ENCODE measurements around the gene CELF2.
A peak's percentile ranks its signal among the peaks of the same experiment; 100 is the strongest.
"Not testable (repeated sequence)": the region's sequence is repeated elsewhere in the genome, so short reads cannot be mapped to it uniquely, and the experiment has no call there.

The CELF2 gene

GRCh38 chr10:11177926-11178471 is 160.3 kb downstream of the CELF2 start:
- DNase-seq, result no peak

GRCh38 chr10:11178606-11179515 is 161.2 kb downstream of the CELF2 start:
- DNase-seq, result peak; percentile 80

- DNase-seq, result no peak
Measured at GRCh38 chr10:11179516-11180105, 161.9 kb downstream of the CELF2 start.

GRCh38 chr10:11180228-11180627 is 162.6 kb downstream of the CELF2 start:
- DNase-seq, result no peak

GRCh38 chr10:11181978-11182377 is 164.3 kb downstream of the CELF2 start:
- DNase-seq, result no peak

- no peak for DNase-seq
Measured at GRCh38 chr10:11183015-11183414, 165.3 kb downstream of the CELF2 start.

GRCh38 chr10:11184093-11184492 is 166.4 kb downstream of the CELF2 start:
- DNase-seq, result no peak

- DNase-seq, result not testable (repeated sequence)
Measured at GRCh38 chr10:11185128-11185665, 167.5 kb downstream of the CELF2 start.

GRCh38 chr10:11186374-11186773 is 168.7 kb downstream of the CELF2 start:
- DNase-seq, result no peak

- DNase-seq, result no peak
Measured at GRCh38 chr10:11189582-11190376, 172.1 kb downstream of the CELF2 start.

- no peak for DNase-seq
Measured at GRCh38 chr10:11191190-11191589, 173.5 kb downstream of the CELF2 start.

- DNase-seq, result no peak
Measured at GRCh38 chr10:11191678-11192077, 174.0 kb downstream of the CELF2 start.

- DNase-seq, result no peak
Measured at GRCh38 chr10:11192304-11193000, 174.8 kb downstream of the CELF2 start.

GRCh38 chr10:11193001-11193551 is 175.4 kb downstream of the CELF2 start:
- no peak for DNase-seq

GRCh38 chr10:11194859-11195586 is 177.4 kb downstream of the CELF2 start:
- no peak for DNase-seq

- no peak for DNase-seq
Measured at GRCh38 chr10:11195623-11196022, 178.0 kb downstream of the CELF2 start.

- peak; percentile 12 for DNase-seq
Measured at GRCh38 chr10:11197266-11197712, 179.6 kb downstream of the CELF2 start.

GRCh38 chr10:11197878-11198277 is 180.2 kb downstream of the CELF2 start:
- peak; percentile 40 for DNase-seq

GRCh38 chr10:11201911-11202310 is 184.2 kb downstream of the CELF2 start:
- no peak for DNase-seq

GRCh38 chr10:11204351-11204942 is 186.8 kb downstream of the CELF2 start:
- peak; percentile 11 for DNase-seq
